Stimulated activated CD4-positive, alpha-beta T cell treated with anti-CD3 and anti-CD28 coated beads, TNF-alpha, amount 100 ng/mL, for 4 hours (primary cell): ENCODE measurements around the gene POC1A.
A peak's percentile ranks its signal among the peaks of the same experiment; 100 is the strongest.

Source experiments
- DNase-seq, 3 experiments: peaks; one replicate each; pipeline ENCODE4 v3.0.0-alpha.2; 2020; ENCODE audit warnings: low read depth in 3 of 3

Gene POC1A

DNA sequence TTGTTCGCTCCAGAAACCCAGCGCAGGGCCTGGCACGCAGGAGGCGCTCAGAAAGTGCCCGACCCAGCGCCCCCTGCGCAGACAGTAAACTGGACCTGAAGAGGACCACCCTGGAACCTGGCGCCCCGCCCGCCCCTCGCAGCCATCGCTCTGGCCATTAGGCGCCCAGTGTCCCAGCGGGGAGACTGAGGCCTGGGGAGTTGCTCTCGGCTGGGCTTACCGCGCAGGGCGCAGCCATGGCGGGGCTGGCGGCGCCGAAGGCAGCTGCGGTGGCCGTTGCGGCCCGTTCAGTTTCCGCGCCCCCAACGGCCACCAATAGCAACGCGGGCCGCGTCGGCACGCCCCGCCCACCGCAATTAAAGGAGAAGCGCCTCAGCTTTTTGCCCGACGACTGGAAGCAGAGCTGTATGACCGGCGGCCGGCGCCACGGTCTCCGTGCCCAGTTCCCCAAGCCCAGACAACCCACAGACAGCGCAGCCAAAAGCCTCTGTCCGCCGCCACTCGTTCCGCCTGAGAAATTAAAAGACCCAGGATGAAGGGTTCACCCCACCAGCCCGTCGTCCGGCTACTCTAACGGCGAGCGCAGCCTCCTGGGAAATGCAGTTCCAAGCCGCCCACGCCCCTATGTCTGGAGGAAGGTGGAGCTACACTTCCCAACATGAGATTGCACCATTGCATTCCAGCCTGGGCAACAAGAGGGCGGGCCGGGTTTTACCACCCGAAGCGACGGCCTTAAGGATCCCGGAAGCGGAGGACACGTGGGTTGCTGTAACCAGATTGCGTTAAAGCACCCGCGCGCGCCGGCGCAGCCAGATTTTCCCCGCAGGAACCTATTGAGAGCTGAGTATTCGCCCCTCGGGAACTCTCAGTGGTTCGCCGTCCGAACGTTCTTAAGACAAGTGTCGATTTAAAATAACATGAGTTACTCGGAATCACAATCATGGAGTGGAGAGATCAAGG, at the start of gene POC1A:
Gene POC1A, minus strand, starts transcription at position 289 of the 960 bp plus-strand sequence. Its CDS starts 51 bp downstream, at position 238.
- peak; percentile 68 to 70 (median 69) for DNase-seq

- DNase-seq: no peak
Measured at GRCh38 chr3:52203701-52204100, 49.5 kb upstream of the POC1A start.

DNA sequence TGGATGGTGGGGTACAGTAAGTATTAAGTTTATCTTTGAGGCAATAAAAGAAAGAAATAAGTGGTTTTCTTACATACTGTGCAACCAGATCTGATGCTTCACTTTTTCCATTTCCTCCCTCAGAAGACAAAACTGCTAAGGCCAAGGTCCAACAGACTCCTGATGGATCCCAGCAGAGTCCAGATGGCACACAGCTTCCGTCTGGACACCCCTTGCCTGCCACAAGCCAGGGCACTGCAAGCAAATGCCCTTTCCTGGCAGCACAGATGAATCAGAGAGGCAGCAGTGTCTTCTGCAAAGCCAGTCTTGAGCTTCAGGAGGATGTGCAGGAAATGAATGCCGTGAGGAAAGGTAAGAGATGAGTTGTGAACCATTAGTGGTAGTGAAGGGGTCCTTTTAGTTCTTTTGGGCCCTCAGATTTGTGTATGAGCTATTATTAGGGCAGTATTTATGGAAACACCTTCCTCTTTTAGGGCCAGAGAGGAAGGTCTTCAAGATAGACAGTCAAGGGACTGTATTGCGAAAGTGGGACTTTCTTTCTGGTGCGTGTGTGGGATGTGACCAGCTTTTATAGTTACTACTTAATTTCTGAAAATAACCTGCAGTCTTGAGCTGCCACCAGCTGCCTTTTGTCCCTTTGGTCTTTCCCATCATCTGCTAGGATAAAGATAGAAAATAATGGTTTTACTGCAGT, 48.3 kb upstream of the POC1A start:
- no peak for DNase-seq

DNA sequence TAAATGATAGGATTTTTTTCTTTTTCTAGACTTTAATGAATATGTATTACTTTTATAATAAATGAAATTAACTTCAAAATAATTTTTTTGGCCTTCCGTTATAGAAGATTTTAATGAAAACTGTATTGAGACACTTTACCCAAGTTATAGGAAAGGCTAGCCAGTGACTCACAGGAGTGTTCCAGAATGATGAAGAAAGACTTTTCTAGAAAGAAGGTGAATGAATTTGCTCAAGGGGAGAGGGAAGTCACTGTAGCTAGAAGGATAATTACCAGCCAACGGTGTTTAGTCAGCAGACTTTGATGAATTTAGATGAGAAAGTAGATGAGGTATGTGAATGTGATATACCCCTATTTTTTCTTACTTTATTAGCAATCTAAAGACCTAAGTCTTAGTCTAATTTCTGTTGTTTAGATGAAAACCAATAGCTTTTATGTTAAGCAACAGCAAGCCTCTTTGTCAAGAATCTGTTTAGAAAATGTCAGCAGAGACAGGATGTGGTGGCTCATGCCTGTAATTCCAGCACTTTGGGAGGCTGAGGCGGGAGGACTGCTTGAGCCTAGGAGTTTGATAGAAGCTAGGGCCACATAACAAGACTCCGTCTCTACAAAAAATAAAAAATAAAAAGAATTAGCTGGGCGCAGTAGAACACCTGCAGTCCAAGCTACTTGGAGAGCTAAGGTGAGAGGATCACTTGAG, 46.9 kb upstream of the POC1A start:
- no peak for DNase-seq

DNA sequence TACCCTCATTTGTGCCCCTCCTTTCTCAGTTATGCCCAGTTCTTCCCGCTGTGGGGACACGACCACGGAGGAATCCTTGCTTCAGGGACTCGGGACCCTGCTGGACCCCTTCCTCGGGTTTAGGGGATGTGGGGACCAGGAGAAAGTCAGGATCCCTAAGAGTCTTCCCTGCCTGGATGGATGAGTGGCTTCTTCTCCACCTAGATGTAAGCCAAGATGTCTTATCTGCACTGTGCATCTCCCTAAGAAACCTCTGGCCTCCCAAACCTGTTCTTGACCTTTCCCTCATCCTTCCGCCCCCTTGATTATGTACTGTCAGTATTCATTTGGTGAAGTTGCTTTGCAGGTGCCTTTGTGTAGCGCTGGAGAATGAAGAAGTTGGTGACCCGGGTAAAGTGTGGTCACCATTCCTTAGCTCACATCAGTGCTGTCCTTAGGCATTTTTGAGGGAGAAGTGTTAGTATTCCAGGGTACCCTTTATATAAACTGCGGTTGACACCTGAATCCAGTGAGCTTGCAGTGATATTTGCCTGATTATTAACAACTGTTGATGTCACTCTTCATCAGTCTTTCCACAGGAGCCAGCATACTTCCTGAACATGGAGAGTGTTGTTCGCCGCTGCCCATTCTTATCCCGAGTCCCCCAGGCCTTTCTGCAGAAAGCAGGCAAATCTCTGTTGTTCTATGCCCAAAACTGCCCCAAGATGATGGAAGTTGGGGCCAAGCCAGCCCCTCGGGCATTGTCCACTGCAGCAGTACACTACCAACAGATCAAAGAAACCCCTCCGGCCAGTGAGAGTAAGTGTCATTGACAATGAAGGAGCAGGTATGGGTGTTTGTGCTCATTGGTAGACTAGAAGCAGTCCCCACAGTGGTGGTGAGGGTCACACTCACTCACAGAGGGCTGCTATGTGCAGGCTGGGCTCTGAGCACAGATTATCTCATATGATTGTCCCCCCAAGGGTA, 44.7 kb upstream of the POC1A start:
- DNase-seq: no peak

DNA sequence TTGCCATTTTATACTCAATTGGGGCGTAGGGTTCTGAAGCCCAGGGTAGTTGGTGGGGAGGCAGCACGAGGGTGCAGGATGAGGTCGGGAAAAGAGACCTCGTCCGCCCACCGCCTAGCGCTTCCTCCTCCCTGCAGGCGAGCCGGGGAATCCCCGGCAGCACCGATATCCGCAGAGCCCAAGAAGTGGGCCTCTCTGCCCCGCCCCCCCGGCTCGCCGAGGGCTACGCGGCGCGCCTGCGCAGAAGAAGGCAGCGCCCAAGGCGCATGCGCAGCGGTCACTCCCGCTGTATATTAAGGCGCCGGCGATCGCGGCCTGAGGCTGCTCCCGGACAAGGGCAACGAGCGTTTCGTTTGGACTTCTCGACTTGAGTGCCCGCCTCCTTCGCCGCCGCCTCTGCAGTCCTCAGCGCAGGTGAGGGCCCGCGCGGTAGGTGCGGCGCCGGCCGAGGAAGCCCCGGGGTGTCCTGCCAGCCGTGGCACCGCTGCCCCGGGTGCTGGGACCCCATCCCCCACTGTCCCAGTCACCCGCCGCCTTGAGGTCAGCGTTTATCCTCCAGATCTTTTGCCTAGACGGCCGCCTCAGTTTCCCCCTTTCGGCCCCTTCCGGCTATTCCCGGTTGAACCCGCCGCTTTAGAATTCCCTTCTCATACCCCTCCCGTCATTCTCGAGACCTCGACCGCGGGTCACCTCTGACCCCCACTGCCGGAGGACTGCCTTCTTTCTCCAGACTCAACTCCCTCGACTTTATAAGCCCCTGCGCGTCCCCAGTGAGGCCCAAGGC, 43.8 kb upstream of the POC1A start, which contains the start of gene ALAS1:
Gene ALAS1, plus strand, starts transcription at position 319 of the 784 bp plus-strand sequence. CDS start 1,082 bp downstream, outside the sequence.
- DNase-seq: peak; percentile 89 to 95 (median 91)

DNA sequence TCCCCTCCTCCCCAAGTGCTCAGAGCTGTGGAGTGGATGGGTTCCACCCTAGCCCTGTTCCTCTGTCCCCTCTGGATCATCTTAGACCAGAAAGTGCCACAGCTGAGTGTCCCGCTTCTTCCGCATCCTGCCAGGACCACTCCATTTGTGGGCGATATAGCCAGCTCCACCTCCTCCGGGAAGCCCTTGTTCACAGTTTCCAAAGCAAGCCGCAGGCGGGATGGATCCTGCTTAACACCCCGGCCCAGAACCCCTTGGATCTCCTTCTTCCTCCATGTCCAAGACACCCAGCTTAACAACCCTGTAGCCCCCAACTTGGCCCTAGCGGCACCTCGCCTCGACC, 43.2 kb upstream of the POC1A start:
- no peak for DNase-seq

GRCh38 chr3:52196977-52197376, 42.8 kb upstream of the POC1A start:
- no peak for DNase-seq

DNA sequence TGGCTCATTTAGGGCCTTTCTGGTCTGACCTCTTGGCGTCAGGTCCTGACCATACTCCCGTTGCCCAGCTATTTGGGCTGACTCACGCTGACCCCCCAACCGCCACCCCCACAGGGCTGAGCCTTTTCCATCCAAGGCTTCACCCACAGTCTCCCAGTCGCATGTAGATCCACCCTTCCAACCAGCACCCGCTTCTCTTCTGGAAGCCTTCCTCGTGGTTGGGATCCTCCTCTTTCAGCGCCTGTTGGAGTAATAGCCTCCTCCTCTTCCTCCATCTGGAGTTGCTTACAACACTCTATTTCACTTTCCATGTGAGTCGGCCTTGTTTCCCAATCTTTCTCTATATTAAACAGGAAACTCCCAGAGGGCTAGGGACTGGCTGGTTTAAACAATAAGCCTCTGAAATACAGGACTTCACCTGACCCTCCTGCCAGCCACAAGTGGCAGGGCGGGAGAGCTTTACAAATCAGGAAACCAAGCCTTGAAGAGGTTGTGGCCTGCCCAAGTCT, 41.7 kb upstream of the POC1A start:
- no peak for DNase-seq

- no peak for DNase-seq
Measured at GRCh38 chr3:52195291-52195597, 41.0 kb upstream of the POC1A start.

- DNase-seq: no peak
Measured at GRCh38 chr3:52194485-52195290, 40.5 kb upstream of the POC1A start.

GRCh38 chr3:52193065-52193464, 38.8 kb upstream of the POC1A start:
- no peak for DNase-seq

DNA sequence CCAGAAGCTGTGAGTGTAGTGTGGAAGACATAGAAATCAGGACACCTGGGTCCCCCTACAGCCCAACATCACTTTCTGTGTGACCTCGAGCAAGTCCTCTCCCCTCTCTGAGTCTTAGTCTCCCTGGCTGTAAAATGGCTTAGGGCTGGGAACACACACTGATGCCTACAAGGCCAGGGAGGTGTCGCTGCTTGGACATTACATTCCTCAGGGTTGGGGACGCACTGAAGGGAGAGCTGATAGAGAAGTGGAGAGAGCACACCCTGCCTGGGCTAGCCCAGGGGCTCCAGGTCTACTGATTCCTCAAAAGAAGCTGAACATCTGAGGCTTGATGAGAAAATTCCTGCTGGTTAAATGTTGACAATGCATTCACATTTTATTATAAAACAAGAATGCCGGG, 37.4 kb upstream of the POC1A start:
- DNase-seq: no peak

DNA sequence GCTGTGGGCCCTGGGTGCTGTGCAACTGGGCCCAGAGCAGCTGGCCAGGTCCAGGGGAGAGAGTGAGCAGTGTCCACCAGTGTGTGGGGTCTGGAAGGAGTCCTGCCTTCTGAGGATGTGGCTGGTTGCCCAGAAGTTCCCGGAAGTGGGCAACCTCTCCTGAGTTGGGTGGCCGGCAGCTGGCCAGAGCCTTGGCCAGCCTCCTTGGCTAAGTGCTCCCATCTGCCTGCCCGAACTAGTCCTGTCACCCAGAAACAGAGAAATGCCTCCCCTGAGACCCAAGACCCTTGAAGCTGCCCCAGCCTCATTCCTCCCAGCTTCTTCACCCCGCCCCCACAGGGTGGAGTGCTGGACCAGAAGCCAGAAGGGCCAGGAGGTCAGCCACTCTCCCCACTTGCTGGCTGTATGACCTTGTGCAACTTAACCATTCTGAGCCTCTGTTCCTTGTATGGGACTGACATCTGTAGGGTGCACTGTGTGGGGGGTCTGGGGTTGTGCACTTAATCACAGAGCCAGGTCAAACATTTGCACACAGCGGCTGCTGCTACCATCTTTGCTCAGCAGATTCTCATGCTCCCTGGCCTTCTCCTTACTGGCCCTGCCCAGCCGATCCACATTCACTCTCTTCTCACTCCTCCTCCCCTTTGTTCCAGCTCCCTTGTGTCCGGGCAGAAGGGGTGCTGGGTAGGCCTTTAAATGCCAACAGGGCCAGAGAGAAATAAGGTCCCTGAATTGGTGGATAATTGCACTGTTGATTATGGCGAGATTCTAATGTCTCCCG, 36.3 kb upstream of the POC1A start:
- DNase-seq: no peak

- DNase-seq: no peak
Measured at GRCh38 chr3:52188556-52188955, 34.3 kb upstream of the POC1A start.

DNA sequence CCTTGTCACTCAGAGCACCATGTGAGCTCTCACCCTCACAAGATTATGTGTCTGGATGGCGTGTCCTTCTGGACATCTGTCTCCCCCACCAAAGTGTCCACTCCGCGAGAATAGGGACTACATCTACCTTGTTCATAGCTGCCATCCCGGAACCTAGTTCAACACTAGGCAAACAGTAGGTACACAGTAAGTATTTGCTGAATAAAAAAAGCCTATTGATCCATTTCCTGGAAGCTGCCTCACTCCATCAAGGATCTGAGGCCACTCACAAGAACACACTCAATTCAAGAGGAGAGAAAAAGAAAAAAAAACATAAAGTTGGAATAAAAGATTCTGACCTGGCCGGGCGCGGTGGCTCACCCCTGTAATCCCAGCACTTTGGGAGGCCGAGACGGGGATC, 32.5 kb upstream of the POC1A start:
- DNase-seq: no peak

DNA sequence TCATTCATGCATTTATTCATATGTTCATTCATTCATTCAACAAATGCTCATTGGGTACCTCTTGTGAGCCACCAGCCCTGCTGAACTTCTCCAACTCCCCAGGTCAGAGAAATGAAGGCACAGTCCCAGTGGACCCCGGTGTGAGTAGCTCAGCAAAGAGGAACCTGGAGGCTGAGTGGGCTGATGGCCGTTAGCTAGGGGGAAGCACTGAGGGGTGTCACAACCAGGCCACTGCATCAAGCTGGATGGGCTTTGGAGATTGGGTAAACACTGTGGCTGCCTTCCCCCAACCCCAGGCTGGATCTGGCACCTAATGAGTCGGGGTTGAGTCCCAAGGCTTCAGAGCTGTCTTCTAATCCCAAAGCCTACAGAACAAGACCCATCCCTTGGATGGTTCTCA, 31.6 kb upstream of the POC1A start:
- no peak for DNase-seq

GRCh38 chr3:52185311-52185710, 31.1 kb upstream of the POC1A start:
- no peak for DNase-seq

DNA sequence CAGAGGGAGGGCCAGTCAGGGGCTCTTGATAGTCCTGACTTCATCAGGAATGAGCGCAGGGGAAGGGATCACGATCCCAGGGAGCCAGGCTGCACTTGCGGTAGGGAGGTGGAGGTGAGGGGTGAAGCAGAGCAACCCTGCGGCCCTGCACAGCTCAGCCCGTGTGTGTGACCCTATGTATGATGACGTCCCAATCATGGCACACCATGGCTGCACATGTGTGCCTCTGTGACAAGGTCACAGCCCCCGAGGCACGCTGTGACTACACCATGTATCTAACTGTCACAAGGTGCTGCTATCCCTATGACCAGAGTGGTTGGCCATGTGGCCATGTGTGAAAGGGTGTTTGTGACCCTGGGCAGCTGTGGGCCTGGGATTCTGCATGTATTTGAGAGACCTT, 30.5 kb upstream of the POC1A start:
- DNase-seq: no peak
